Measurements from ENCODE around the gene MEOX2. TPM values are rescaled to one million over a fixed set of nuclear protein-coding genes. Genes with fewer than 3 reads are reported as not detected.

The MEOX2 gene
- total and polyA plus RNA-seq, 10 of the 15 experiments (the other 5 are each of a cell fraction or from before 2014, with no cell fraction given), result not detected

- Histone ChIP-seq H4K20me1 (ENCODE audit: control insufficient read depth, insufficient read depth) (no peaks in the 10 kb centered on the region), H3K9ac (ENCODE audit: control insufficient read depth, insufficient read depth, low read length) (no peak overlapping the region), H3K79me2 (ENCODE audit: control insufficient read depth, insufficient read depth, low read length) (no peaks in the 10 kb centered on the region), H3K27ac (ENCODE audit: control insufficient read depth, insufficient read depth) (no peak overlapping the region), H3K27me3 (replicated peaks in 1 of 2; ENCODE audit: control insufficient read depth in 2 of 2, insufficient read depth in 2 of 2, low read length in 1 of 2) (peaks cover 0 to 2% of the 10 kb centered on the region in 2 experiments; a peak in 2 of 4 replicates), H3K36me3 (ENCODE audit: control insufficient read depth in 2 of 2, insufficient read depth in 2 of 2, low read length in 1 of 2) (no peaks in the 10 kb centered on the region), H3K4me2 (ENCODE audit: control insufficient read depth, insufficient read depth) (no peak overlapping the region), H3K4me1 (ENCODE audit: control insufficient read depth, insufficient read depth, low read length) (no peaks in the 10 kb centered on the region), H3K9me3 (replicated peaks; ENCODE audit: control insufficient read depth, insufficient read depth, low read length) (no peaks in the 10 kb centered on the region), H3K4me3 (no peak overlapping the region), H2AFZ (ENCODE audit: control insufficient read depth, low read depth, low read length) (no peak overlapping the region)
- SMC1A ChIA-PET (ENCODE audit: uncharacterized antibody, unreplicated experiment), result no interaction called here
- no peak for TF ChIP-seq SUZ12 (IDR thresholded peaks at IDR 0.05; ENCODE audit: unreplicated experiment)
- no peak for TF ChIP-seq ZSCAN29 (IDR thresholded peaks at IDR 0.05)
- no peak for TF ChIP-seq REST (IDR thresholded peaks at IDR 0.05; ENCODE audit: low read depth, low read length)
- intact Hi-C loops (cut with micrococcal nuclease; ENCODE audit: unreplicated experiment) (no loop called here), in situ Hi-C loops (cut with MboI) (no loop called here)
- FAIRE-seq (no peak), DNase-seq (ENCODE audit: low read depth, low spot score) (no peak), ATAC-seq (no peak)
- CTCF ChIA-PET, result no interaction called here
- no TSS peak for BruUV-seq (replicated peaks)
- 0% methylated on average over 1 of the region's 1 CpG for WGBS (ENCODE audit: insufficient coverage, insufficient replicate concordance, low lambda C conversion rate, missing lambda C conversion rate)
- POLR2A ChIA-PET, result no interaction called here
- RAD21 ChIA-PET (ENCODE audit: unreplicated experiment), result interaction anchor here (0.5 kb wide), 1 partner anchor 18 kb away, joined by 3 read pairs; no protein-coding TSS in a partner anchor
Observed at GRCh38 chr7:15681186-15681585, 5.3 kb downstream of the MEOX2 start.

GRCh38 chr7:15680446-15680845, 6.0 kb downstream of the MEOX2 start:
- Histone ChIP-seq H3K9ac (ENCODE audit: control insufficient read depth, insufficient read depth, low read length) (no peak overlapping the region), H3K36me3 (ENCODE audit: control insufficient read depth in 2 of 2, insufficient read depth in 2 of 2, low read length in 1 of 2) (no peaks in the 10 kb centered on the region), H2AFZ (ENCODE audit: control insufficient read depth, low read depth, low read length) (no peak overlapping the region), H3K27ac (ENCODE audit: control insufficient read depth, insufficient read depth) (no peak overlapping the region), H3K79me2 (ENCODE audit: control insufficient read depth, insufficient read depth, low read length) (no peaks in the 10 kb centered on the region), H3K4me1 (ENCODE audit: control insufficient read depth, insufficient read depth, low read length) (no peaks in the 10 kb centered on the region), H3K27me3 (replicated peaks in 1 of 2; ENCODE audit: control insufficient read depth in 2 of 2, insufficient read depth in 2 of 2, low read length in 1 of 2) (no peaks in the 10 kb centered on the region; a peak in 1 of 4 replicates), H3K4me3 (no peak overlapping the region), H4K20me1 (ENCODE audit: control insufficient read depth, insufficient read depth) (no peaks in the 10 kb centered on the region), H3K4me2 (ENCODE audit: control insufficient read depth, insufficient read depth) (no peak overlapping the region), H3K9me3 (replicated peaks; ENCODE audit: control insufficient read depth, insufficient read depth, low read length) (no peaks in the 10 kb centered on the region)
- in situ Hi-C loops (cut with MboI), result no loop called here
- no peak for TF ChIP-seq JUND (IDR thresholded peaks at IDR 0.05; ENCODE audit: low read depth, low read length)
- ChIA-PET CTCF (no interaction called here), POLR2A (no interaction called here), RAD21 (ENCODE audit: unreplicated experiment) (no interaction called here), SMC1A (ENCODE audit: uncharacterized antibody, unreplicated experiment) (interaction anchor here (0.9 to 1.6 kb wide), 3 partner anchors 13 to 120 kb away, joined by 3 read pairs; partner anchors contain the start of gene AGMO)
- intact Hi-C loops (cut with micrococcal nuclease; ENCODE audit: unreplicated experiment), result no loop called here
- FAIRE-seq, result no peak
- ATAC-seq, result no peak
- no peak for DNase-seq (ENCODE audit: low read depth, low spot score)
- no TSS peak for BruUV-seq (replicated peaks)
- 0% methylated on average over 3 of the region's 3 CpGs for WGBS (ENCODE audit: insufficient coverage, insufficient replicate concordance, low lambda C conversion rate, missing lambda C conversion rate)

Measured in GM12878 (cell line).